Hepatocyte (in vitro differentiated cells): ENCODE data around the gene PPP6C.
"Not testable (repeated sequence)": the region's sequence is repeated elsewhere in the genome, so short reads cannot be mapped to it uniquely, and the experiment has no call there.

Experiments
- EZH2 ChIP-seq: fragments of 200-600 bp; sonication (generic); IDR thresholded peaks from 2 replicates; pipeline ENCODE4 v1.6.1; 2016; ENCODE audit warnings: antibody characterized with exemption, mild to moderate bottlenecking, borderline replicate concordance
- EZH2phosphoT487 ChIP-seq: fragments of 200-600 bp; sonication (generic); IDR thresholded peaks from one replicate; pipeline ENCODE4 v1.6.1; 2018; ENCODE audit warnings: antibody characterized with exemption, mild to moderate bottlenecking, low read depth, moderate library complexity; ENCODE audit not compliant: unreplicated experiment, severe bottlenecking
- TF ChIP-seq, protein P1 (sequence below): fragments of 200-600 bp; sonication (generic); IDR thresholded peaks from 2 replicates; pipeline ENCODE4 v1.5.1; 2016; ENCODE audit warnings: antibody characterized with exemption, mild to moderate bottlenecking; ENCODE audit not compliant: poor library complexity

DNA sequence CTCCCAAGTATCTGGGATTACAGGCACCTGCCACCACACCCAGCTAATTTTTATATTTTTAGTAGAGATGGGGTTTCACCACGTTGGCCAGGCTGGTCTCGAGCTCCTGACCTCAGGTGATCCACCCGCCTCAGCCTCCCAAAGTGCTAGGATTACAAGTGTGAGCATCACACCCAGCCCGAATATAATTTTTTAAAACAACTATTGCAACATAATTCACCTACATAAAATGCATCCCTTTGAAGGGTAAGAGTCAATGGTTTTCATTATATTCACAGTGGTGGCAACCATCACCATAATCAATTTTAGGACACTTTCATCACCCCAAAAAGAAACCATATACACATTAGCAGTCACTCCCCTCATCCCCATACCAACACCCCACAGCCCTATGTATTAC, 9.8 kb downstream of the PPP6C start:
- TF ChIP-seq, protein P1, sequence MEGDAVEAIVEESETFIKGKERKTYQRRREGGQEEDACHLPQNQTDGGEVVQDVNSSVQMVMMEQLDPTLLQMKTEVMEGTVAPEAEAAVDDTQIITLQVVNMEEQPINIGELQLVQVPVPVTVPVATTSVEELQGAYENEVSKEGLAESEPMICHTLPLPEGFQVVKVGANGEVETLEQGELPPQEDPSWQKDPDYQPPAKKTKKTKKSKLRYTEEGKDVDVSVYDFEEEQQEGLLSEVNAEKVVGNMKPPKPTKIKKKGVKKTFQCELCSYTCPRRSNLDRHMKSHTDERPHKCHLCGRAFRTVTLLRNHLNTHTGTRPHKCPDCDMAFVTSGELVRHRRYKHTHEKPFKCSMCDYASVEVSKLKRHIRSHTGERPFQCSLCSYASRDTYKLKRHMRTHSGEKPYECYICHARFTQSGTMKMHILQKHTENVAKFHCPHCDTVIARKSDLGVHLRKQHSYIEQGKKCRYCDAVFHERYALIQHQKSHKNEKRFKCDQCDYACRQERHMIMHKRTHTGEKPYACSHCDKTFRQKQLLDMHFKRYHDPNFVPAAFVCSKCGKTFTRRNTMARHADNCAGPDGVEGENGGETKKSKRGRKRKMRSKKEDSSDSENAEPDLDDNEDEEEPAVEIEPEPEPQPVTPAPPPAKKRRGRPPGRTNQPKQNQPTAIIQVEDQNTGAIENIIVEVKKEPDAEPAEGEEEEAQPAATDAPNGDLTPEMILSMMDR, result not testable (repeated sequence)
- TF ChIP-seq EZH2phosphoT487, EZH2: not testable (repeated sequence)
